GM12864 (cell line): ENCODE results near the gene CCNL2.

Experiments used
- DNase-seq: peaks from one replicate; pipeline ENCODE4 v3.0.0-alpha.2; 2011; ENCODE audit warnings: low read depth
- H3K4me3 ChIP-seq: 2 replicates; pipeline ENCODE4 v1.5.1; 2011; ENCODE audit warnings: mild to moderate bottlenecking, low read depth, low read length, control low read depth
- TF ChIP-seq, protein P1 (sequence below): IDR thresholded peaks from 2 replicates; pipeline ENCODE4 v1.5.1; 2011; ENCODE audit warnings: low read depth, mild to moderate bottlenecking, moderate library complexity, low read length, control low read depth, inconsistent platforms; ENCODE audit errors: missing control alignments

Gene CCNL2

DNA sequence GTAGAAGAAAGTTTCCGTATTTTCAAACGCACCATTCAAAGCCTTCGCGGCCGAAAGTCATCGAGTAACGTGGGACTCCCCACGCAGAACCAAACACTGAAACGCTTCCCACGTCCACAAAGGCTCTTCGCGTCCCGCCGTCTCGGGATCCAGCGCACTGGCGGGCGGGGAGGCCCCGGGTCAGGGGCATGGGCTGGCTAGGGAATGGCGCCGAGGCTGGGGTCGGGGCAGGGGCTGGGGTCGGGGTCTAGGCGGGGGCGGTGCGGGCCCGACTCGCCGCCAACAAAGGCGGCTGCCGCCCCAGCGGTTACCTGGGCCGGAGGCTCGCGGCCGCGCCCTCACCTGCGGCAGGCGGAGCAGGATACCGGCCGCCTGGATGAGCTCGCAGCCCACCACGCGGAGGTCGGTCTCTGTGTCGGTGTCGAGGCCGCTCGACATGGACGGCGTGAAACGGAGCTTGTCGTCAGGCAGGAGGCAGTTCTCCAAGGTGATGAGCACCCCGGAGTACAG lies 403 bp downstream of the CCNL2 start:
- no peak for DNase-seq
- H3K4me3 ChIP-seq, result peak overlapping the region; percentile 96
- TF ChIP-seq, protein P1, sequence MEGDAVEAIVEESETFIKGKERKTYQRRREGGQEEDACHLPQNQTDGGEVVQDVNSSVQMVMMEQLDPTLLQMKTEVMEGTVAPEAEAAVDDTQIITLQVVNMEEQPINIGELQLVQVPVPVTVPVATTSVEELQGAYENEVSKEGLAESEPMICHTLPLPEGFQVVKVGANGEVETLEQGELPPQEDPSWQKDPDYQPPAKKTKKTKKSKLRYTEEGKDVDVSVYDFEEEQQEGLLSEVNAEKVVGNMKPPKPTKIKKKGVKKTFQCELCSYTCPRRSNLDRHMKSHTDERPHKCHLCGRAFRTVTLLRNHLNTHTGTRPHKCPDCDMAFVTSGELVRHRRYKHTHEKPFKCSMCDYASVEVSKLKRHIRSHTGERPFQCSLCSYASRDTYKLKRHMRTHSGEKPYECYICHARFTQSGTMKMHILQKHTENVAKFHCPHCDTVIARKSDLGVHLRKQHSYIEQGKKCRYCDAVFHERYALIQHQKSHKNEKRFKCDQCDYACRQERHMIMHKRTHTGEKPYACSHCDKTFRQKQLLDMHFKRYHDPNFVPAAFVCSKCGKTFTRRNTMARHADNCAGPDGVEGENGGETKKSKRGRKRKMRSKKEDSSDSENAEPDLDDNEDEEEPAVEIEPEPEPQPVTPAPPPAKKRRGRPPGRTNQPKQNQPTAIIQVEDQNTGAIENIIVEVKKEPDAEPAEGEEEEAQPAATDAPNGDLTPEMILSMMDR, result no peak

DNA sequence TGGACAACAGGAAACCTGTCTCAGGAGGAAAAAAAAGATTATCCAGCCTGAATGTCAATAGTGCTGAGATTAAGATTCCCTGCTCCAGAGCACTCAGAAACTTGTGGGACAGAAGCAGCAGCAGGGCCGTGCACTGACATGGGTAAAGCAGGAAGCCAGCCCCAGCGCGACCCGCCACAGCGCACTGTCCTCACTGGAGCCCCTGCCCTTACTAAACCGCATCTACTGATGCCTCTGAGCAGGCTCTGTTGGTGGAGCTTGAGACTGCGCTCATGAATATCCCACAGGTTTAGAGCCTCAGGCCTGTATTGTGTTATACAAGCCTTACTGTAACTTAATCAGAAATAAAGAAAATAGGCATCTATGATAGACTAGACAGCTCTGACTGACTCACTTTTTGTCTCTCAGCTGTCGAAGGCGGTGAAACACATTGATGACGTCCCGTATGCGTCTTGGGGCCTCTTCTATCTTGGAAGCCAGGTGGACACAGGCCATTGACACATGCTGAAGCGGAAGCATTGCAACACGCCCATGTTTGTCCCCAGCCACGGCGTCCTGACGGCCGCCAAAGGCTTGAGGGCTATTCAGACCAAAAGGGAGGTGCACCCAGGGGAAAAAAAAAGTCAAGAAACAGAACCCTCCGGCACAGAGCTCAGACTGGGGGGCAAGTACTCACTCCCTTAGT lies 1.2 kb downstream of the CCNL2 start:
- peak overlapping the region; percentile 96 for H3K4me3 ChIP-seq
- no peak for DNase-seq
- TF ChIP-seq, protein P1, result no peak

DNA sequence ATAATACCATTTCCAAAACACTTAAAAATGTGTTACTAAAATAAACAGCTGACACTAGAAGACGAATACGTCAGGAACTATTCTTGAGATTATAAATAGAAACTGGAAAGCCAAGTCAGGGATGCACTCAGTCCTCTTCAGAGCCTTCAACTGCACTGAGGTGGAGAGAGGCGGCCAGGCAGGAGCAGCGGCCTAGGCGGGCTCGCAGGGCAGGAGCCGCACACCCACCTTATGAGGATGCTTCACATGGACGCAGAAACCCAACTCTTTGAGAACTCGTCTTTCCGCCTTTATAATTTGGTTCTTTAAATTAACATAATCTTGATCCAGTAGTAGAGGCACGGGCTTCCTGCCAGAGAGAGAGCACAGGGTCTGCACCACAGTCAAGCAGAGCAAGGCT lies 4.0 kb downstream of the CCNL2 start:
- TF ChIP-seq, protein P1, result no peak
- DNase-seq, result no peak
- no peak overlapping the region for H3K4me3 ChIP-seq

DNA sequence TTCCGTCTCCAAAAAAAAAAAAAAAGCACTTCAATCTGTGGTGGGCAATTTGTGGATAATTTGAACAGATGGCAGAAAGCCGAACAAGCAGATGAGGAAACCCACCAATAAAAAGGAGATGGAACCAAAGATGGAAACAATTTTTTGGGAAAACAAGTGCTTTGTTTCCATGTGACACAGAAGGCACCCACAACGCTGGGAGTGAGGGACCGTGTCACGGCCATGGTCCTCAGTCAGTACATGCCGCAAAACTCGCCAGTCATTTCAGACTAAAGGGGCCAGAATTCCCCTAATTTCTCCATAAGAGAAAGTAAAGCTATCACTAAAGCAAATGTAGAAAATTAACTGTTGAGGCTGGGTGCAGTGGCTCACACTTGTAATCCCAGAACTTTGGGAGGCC lies 5.0 kb downstream of the CCNL2 start:
- TF ChIP-seq, protein P1, result no peak
- DNase-seq, result no peak
- no peak overlapping the region for H3K4me3 ChIP-seq

DNA sequence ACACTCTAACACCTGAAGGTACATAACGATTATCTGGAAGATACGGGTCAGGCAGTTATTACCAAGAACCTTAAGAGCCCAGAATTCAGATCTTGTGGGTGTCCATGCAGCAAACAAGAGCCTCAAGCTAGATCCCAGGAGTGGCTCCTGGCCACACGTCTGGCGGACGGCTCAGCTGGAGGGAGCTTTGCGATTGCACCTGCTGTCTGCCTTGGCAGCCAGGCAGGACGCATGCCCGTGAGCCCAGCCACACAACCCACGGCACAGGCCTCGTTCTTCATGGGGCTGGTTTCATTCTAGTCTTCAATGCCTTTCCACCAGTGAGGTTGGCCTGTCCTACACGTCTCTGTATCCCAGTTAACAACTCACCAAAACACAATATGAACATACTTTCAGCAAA lies 5.7 kb downstream of the CCNL2 start:
- no peak overlapping the region for H3K4me3 ChIP-seq
- no peak for DNase-seq
- TF ChIP-seq, protein P1, result no peak

DNA sequence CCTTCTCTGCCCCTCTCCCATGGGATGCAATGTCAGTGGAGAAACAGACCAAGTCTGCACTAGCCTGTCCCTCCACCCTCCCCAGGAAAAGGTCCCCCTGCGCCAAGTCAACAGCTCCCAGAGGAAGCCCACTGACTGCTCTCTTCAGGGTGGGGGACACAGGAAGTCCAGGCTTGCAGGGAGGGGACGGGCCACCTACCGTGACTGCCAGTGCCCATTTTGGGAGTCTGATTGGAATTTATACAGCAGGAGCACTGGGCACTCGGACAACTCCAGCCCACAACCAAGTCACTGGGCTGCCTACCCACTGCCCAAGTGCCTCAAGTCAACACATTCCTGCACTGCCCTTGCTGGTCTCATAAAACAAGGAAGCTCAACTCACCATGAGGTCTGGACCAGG lies 6.1 kb downstream of the CCNL2 start:
- DNase-seq, result no peak
- no peak overlapping the region for H3K4me3 ChIP-seq
- TF ChIP-seq, protein P1, result no peak

DNA sequence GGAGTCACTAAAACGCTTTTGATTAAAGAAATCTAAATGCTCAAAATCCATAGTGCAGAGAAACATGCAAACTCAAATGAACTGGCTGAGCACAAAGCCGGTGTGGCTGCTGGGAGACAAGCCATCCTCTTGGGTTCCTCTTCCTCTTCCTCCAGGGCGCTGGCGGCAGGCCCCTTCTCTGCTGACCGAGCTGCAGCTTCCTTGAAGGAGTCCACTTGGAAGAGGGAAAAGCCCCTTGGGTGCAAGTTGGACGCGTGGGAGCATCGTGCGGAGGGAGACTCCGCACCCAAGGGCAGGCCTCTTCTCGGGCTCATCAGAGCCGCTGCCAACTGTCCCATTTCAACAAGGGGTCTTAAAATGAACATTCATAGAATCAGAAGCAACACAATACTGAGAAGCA lies 7.9 kb downstream of the CCNL2 start:
- H3K4me3 ChIP-seq, result no peak overlapping the region
- no peak for DNase-seq
- TF ChIP-seq, protein P1, result no peak
